NCI-H2227 (cell line): Measurements from ENCODE around the gene UBTFL1.
"Not testable (repeated sequence)": the region's sequence is repeated elsewhere in the genome, so short reads cannot be mapped to it uniquely, and the experiment has no call there.

Source experiments
- DNase-seq: peaks from one replicate; lab custom pipeline; 2025; ENCODE audit not compliant: unreplicated experiment; lab: John Stamatoyannopoulos, UW

UBTFL1 gene, protein sequence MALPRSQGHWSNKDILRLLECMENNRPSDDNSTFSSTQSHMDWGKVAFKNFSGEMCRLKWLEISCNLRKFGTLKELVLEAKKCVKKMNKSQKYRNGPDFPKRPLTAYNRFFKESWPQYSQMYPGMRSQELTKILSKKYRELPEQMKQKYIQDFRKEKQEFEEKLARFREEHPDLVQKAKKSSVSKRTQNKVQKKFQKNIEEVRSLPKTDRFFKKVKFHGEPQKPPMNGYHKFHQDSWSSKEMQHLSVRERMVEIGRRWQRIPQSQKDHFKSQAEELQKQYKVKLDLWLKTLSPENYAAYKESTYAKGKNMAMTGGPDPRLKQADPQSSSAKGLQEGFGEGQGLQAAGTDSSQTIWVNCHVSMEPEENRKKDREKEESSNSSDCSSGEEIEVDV

DNA sequence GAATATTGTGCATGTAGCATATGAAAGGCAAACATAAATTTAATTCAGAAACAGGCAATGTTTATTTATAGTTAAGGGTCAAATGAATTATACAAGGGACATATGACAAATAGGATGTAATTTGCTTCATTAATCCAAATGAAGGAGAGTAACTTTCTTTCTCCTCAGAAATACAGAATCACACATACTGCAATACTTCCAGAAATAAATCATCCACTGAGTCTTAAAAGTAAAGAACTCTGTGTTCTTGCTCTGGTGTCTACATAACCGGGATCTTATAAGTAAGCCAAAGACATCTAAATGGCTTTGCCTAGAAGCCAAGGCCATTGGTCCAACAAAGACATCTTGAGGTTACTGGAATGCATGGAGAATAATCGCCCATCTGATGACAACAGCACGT lies at the start of gene UBTFL1:
TSS of gene UBTFL1 (plus strand) at position 301 of the 400 bp plus-strand sequence. CDS start at position 301, 0 bp downstream.
- DNase-seq = not testable (repeated sequence)

DNA sequence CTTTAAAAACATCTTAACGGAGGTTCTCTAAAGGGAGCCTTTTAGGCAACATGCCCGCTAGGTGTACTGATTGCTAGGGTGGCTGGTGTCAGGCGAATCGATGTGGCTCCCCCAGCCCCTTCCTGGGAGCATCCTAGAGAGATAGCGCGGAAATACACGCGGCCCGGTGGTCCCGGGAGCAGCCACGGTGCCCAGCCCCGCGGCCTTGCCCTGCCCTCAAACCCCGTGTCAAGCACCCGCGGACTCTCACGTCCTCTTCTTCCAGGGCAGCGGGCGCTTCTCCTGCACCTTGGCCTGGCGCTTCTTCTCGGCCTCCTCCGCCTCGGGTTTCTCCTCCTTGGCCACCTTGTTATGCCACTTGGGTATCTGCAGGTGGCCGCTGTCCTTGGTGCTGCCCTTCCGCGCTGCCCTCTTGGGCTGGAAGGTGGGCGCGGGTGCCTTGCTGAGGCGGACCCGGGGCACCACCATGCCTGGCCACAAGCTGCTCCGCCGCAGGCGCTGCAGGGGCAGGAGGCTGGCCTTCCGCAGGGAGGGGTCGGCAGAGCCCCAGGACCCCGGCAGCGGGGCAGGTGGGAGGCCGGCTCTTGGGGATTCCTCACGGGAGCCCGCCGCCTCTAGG lies 34.0 kb upstream of the UBTFL1 start:
- not testable (repeated sequence) for DNase-seq

DNA sequence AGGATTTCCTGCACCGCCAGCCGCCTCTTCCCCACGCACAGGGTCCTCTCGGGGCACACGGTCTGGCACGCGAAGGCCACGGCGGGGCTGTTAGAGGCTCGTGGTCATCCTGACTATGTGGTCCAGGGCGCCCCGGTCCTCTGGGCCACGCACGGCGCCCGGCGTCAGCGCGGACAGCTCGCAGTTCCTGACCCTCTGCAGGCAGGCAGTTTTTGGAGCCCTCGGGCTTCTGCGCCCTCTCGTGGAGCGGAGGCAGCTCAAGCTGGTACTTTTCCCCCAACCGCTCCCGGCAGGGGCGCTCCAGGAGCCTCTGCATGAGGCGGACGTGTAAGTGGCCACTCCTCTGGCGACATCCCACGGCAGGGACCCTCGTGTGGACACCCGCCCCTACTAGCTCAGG lies 33.4 kb upstream of the UBTFL1 start:
- DNase-seq = not testable (repeated sequence)

DNA sequence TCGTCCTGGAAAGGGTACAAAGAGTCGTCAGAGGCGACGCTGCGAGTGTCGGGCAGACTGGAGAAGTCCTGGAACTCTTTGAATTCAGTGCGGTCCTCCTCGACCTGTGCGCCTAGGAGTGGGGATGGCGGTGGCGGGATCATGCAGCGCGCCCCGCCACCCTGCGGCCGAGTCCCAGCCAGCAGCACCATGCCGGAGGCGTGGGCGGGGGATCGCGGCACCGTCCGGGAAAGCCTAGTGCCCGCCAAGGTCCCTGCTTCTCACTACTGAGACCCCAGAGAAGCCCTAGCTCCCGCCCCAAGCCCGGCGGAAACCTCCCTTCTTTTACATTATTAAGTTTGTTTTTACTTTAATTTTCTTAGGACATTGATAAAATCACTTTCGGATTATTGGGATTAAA lies 32.2 kb upstream of the UBTFL1 start:
- DNase-seq = not testable (repeated sequence)

DNA sequence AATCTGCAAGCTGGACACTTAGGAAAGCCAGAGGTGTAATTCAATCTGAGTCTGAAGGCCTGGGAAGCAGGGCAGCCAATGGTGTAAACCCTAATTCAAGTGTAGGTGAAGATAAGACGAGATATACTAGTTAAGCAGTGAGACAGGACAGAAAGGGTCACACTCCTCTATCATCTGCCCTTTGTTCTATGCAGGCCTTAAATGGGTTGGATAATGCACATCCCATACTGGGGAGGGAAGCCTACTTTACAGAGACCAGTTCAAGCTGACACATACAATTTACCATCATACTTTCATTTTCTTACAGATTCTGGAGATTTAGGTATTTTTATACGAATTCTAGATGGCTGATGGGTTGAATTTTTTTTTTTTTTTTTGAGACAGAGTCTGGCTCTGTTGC lies 3.0 kb downstream of the UBTFL1 start:
- DNase-seq = not testable (repeated sequence)

DNA sequence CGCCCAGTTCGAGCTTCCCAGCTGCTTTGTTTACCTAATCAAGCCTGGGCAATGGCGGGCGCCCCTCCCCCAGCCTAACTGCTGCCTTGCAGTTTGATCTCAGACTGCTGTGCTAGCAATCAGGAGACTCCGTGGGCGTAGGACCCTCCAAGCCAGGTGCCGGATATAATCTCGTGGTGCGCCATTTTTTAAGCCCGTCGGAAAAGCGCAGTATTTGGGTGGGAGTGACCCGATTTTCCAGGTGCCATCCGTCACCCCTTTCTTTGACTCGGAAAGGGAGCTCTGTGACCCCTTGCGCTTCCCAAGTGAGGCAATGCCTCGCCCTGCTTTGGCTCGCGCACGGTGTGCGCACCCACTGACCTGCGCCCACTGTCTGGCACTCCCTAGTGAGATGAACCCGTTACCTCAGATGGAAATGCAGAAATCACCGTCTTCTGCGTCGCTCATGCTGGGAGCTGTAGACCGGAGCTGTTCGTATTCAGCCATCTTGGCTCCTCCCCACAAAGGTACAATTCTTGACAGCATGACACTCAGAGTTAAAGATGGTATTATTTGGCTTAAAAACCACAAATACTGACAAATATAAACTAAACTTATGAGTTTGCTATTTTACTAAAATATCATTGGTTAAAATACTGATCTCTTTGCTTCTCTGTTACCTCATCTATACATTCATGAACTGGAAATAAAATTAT lies 9.6 kb downstream of the UBTFL1 start:
- DNase-seq = not testable (repeated sequence)

DNA sequence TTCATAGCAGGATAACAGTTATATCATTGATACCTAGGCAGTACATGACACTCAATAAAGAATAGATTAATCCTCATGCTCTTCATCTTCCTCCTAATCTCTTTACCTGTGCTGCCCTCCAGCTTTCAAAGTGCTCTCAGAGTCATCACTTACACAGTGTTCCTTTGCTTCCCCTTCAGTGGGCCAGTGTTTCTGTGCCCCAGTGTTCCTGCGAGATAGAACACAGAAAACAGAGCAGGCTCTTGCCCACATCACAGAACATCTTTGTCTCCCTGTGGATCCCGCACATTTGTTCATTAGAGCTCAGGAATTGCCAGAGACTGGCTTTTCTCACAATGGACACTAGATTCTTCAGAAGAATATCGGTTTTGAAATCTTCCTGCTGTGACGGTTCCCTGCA lies 12.5 kb downstream of the UBTFL1 start:
- not testable (repeated sequence) for DNase-seq

DNA sequence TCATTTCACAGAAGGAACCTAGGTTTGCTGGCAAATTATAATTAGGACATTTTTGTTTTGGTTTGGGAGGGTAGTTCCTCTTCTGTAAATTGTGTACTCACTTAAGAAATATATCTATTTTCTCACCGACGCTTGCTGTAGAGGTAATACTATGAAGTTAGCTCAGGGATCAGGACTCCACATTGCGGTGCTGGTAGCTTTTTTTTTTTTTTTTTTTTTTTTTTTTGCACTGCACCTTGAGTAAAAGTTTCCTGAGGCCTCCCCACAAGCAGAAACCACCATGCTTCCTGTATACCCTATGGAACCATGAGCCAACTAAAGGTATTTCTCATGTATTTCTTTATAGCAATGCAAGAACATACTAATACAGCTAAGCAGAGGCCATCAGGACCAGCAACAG lies 14.7 kb downstream of the UBTFL1 start:
- no peak for DNase-seq

DNA sequence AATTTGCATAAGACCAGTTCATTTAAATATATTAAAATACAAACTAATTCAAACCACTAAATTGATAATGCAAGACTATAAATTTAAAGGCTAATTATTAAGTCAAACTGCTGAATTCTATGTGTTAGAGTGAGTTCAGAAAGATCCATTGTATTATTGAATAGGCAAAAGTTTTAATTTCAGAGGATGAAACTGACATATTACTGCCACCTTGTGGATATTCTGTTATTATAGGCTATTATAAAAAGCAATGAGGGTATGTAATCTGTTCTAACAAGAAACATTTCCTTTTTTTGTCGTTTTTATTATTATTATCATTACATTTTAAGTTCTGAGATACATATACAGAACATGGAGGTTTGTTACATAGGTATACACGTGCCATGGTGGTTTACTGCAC lies 27.8 kb downstream of the UBTFL1 start:
- DNase-seq = peak; percentile 2

DNA sequence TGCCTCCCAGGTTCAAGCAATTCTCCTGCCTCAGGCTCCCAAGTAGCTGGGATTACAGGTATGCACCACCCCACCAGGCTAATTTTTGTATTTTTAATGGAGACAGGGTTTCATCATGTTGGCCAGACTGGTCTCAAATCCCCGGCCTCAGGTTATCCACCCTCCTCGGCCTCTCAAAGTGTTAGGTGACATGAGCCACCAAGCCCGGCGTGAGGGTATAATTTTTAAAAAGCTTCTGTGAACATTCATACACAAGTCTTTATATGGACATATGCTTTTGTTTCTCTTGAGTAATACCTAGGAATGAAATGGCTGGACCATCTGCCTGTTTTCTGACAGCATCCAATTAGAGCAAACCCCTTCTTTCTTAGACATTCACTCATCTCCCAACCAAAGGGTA lies 34.4 kb downstream of the UBTFL1 start:
- no peak for DNase-seq

DNA sequence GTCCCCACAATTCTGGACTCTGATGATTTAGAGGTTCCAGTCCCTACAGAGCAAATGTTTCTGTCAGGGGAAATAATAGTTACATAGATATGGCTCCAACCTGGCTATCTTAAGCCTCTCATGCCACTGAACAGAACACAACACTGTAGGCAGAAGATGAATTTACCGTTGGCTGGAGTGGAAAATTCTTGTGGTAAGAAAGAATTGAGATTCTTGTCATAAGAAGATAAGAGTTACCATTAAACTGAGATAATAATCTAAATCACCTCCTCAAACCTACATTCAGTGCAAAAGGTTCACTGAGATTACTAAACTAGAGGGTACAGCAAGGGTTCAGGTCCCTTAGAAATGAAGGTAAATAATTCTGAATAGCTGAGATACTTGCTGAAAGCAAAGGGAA lies 38.6 kb downstream of the UBTFL1 start:
- DNase-seq = no peak

DNA sequence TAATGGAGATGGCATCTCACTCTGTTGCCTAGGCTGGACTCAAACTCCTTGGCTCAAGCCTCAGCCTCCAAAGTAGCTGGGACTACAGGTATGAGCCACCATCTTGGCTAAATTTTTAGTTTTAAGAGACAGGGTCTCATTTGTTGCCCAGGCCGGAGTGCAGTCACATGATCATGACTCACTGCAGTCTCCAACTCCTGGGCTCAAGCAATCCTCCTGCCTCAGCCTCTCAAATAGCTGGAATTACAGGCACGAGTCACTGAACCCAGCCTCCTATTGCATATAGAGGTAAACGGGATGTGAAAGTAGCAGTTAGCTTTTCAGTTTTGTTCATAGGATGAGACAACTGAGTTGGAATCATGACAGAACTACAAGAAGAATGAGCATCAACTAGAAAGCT lies 39.2 kb downstream of the UBTFL1 start:
- no peak for DNase-seq

DNA sequence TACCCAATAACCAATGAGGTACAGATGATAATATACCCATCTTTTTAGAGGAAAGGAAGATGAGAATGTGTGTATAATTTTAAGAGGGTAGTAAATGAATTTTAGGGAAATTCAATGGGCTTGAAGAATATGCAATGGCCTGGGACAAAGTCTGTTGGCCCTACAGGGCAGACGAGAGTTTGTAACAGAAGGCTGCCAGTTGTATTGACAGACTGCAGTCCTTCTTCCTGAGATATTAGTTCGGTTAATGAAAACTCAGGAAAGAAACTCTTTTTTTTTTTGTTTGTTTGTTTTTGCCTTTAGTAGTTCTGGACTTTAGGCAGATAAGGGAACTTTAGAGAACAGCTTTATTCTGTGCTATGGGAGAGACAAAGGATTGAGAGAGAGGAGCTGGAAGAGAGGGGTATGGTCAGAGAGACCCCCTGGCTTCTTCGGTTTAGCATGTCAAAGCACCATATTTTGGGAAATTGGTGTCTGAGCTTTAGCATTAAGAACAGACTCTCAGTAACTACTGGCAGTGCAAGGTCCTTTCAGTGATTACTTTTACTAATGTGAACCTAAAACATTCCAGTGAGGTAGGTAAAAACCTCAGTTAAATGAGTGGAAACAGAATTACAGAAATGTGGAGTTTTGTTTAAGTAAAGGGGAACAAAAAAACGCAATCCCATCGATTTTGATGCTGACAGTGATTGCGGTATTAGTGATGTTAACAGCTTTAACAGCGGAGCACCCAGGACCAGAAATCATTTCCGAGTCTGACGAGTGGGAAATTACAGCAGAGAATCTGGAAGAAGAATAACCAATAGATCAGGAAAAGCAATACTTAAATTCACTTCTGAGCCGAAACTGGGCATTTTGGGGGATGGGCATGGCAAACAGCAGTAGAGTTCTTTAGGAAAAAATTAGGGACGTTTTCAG lies 48.1 kb downstream of the UBTFL1 start:
- DNase-seq = no peak

DNA sequence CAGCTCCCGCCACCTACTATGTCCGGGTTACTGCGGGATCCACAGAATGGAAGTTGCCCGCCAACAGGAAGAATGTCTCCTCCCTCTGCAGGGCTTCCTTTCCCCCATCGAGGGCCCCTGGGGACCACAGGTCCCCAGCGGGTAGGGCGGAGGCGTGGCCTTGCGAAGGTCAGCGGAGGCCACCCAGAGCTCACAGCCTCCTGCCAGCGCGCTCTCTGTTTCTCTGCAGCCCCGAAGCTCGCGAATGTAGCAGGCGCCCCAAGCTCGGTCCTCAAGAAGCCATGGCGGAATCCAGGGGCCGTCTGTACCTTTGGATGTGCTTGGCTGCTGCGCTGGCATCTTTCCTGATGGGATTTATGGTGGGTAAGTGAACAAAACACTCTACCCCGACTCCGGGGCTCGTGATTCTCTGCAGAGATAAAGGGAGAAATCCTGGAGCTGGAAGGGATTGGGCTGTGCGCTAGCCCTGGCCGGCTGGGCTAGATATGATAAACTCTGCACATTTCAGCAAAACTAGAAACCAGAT lies 48.8 kb downstream of the UBTFL1 start, which contains the start of gene NAALAD2:
TSS of gene NAALAD2 (plus strand) at position 186 of the 526 bp plus-strand sequence. CDS start at position 282, 96 bp downstream.
- peak; percentile 60 for DNase-seq

DNA sequence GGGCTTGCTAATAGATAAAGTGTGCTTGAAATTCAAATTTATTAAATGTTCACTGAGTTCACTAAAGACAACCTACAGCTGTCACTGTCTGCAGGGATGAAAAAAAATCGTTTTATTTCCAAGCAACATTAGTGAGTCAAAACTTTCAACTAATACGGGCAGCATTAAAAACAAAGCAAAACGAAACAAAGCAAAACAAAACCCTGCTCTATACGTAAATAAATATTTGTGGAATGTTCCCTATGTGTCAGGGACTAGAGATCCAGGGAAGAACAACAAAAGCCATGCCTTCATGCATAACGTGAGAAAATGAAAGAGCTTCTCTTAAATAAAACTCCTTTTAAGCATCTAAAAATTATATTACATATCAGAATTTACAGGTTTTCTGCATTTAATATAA lies 49.3 kb downstream of the UBTFL1 start:
- no peak for DNase-seq
